Measurements from ENCODE around the gene AXL.
"Not testable (repeated sequence)": the region's sequence is repeated elsewhere in the genome, so short reads cannot be mapped to it uniquely, and the experiment has no call there.

- TF ChIP-seq CTCF (conservative IDR thresholded peaks at IDR 0.05); EZH2 (IDR thresholded peaks at IDR 0.05; ENCODE audit: low read depth): not testable (repeated sequence)
Observed at GRCh38 chr19:41180173-41180572, 38.9 kb upstream of the AXL start.
